ENCODE results near the gene DDR2. TPM values are rescaled to one million over a fixed set of nuclear protein-coding genes. Genes with fewer than 3 reads are reported as not detected.

The DDR2 gene
- total RNA-seq, 1 donor from 2014 or later = 60.3 TPM

GRCh38 chr1:162835157-162835899, 203.1 kb downstream of the DDR2 start:
- no peak for DNase-seq (ENCODE audit: low spot score)

Other genes starting within 250 kb of the DDR2 start
- gene SH2D1B, start 220.3 kb upstream of the DDR2 start, total RNA-seq = 0.16 TPM
- gene UHMK1, start 134.6 kb upstream of the DDR2 start, total RNA-seq = 49.7 TPM
- 47.8 TPM for gene UAP1, start 70.7 kb upstream of the DDR2 start, total RNA-seq
- gene HSD17B7, start 158.2 kb downstream of the DDR2 start, total RNA-seq = 23.5 TPM
- gene CCDC190, start 228.7 kb downstream of the DDR2 start, total RNA-seq = 0.23 TPM

All from ureter (tissue), 1 donor.